NT2/D1 (cell line): ENCODE data around the gene INAFM1.
"Not testable (repeated sequence)": the region's sequence is repeated elsewhere in the genome, so short reads cannot be mapped to it uniquely, and the experiment has no call there.

Source experiments
- DNase-seq: peaks from one replicate; pipeline ENCODE4 v3.0.0-alpha.2; 2011; ENCODE audit warnings: low read depth, low spot score
- H3K27me3 ChIP-seq: 2 replicates; pipeline ENCODE4 v1.6.0; 2011; ENCODE audit warnings: mild to moderate bottlenecking; ENCODE audit not compliant: insufficient read length, insufficient read depth
- H3K36me3 ChIP-seq: 2 replicates; pipeline ENCODE4 v1.6.1; 2011; ENCODE audit warnings: mild to moderate bottlenecking, low read length, mixed read lengths; ENCODE audit not compliant: insufficient read depth, insufficient read length
- H3K4me1 ChIP-seq: 2 replicates; pipeline ENCODE4 v1.5.1; 2011; ENCODE audit not compliant: insufficient read depth, insufficient read length
- H3K4me3 ChIP-seq: 2 replicates; pipeline ENCODE4 v1.5.1; 2011; ENCODE audit warnings: low read depth; ENCODE audit not compliant: insufficient read length
- H3K9ac ChIP-seq: 2 replicates; pipeline ENCODE4 v1.6.0; 2011; ENCODE audit warnings: low read depth; ENCODE audit not compliant: insufficient read length
- H3K9me3 ChIP-seq: 2 replicates; pipeline ENCODE4 v1.5.1; 2011; ENCODE audit warnings: mild to moderate bottlenecking, low read length; ENCODE audit not compliant: insufficient read depth
- SUZ12 ChIP-seq: IDR thresholded peaks from 2 replicates; pipeline ENCODE4 v1.6.1; 2011; ENCODE audit not compliant: insufficient read length, insufficient read depth; ENCODE audit errors: extremely low read depth
- YY1 ChIP-seq: IDR thresholded peaks from 2 replicates; pipeline ENCODE4 v1.6.1; 2011; ENCODE audit not compliant: insufficient read length, insufficient read depth
- ZNF274 ChIP-seq: IDR thresholded peaks from 2 replicates; pipeline ENCODE4 v1.6.1; 2011; ENCODE audit warnings: mild to moderate bottlenecking, low read depth, low read length

The INAFM1 gene

GRCh38 chr19:47247308-47247990, 27.2 kb upstream of the INAFM1 start:
- Histone ChIP-seq H3K4me3 (no peak overlapping the region), H3K36me3 (no peaks in the 10 kb centered on the region), H3K9me3 (no peaks in the 10 kb centered on the region), H3K27me3 (peaks cover under 1% of the 10 kb centered on the region), H3K9ac (no peak overlapping the region), H3K4me1 (no peaks in the 10 kb centered on the region)
- TF ChIP-seq ZNF274 (no peak), YY1 (no peak), SUZ12 (no peak)
- DNase-seq, result no peak

- not testable (repeated sequence) for DNase-seq, H3K9me3 ChIP-seq, H3K36me3 ChIP-seq, H3K4me3 ChIP-seq, H3K27me3 ChIP-seq, H3K4me1 ChIP-seq, H3K9ac ChIP-seq
These were observed 21.7 kb upstream of the INAFM1 start for GRCh38 chr19:47253016-47253415.

DNA sequence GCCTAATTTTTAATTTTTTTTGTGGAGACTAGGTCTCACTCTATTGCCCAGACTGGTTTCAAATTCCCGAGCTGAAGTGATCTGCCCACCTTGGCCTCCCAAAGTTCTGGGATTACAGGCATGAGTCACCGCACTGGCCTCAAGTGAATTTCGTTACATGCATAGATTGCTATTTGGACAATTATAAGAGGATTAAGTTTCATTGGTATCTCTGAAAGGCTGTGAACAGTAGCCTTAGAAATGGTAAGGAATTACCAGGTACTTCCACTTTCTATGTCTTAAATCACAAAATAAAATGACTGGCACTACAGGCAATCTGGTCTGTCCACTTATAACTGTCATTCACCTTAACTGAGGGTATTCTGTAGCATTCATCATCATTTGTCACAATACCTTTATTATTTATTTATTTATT, 21.2 kb upstream of the INAFM1 start:
- peaks cover 4% of the 10 kb centered on the region for H3K4me1 ChIP-seq
- peaks cover 4% of the 10 kb centered on the region for H3K36me3 ChIP-seq
- no peak overlapping the region for H3K4me3 ChIP-seq
- no peak for TF ChIP-seq YY1
- no peak for TF ChIP-seq SUZ12
- TF ChIP-seq ZNF274, result no peak
- H3K9ac ChIP-seq, result no peak overlapping the region
- no peak for DNase-seq
- H3K9me3 ChIP-seq, result no peaks in the 10 kb centered on the region
- no peaks in the 10 kb centered on the region for H3K27me3 ChIP-seq

GRCh38 chr19:47253970-47254369, 20.7 kb upstream of the INAFM1 start:
- peaks cover 7% of the 10 kb centered on the region for H3K4me1 ChIP-seq
- H3K36me3 ChIP-seq, result peaks cover 9% of the 10 kb centered on the region
- H3K9me3 ChIP-seq, result no peaks in the 10 kb centered on the region
- H3K27me3 ChIP-seq, result no peaks in the 10 kb centered on the region
- no peak overlapping the region for H3K4me3 ChIP-seq
- H3K9ac ChIP-seq, result no peak overlapping the region
- TF ChIP-seq SUZ12, result no peak
- no peak for TF ChIP-seq ZNF274
- no peak for TF ChIP-seq YY1
- DNase-seq, result no peak

GRCh38 chr19:47255879-47256692, 18.6 kb upstream of the INAFM1 start, which contains the start of gene CCDC9:
Gene CCDC9, plus strand, starts transcription at chr19:47256525. Its CDS starts 1,876 bp downstream, at chr19:47258401.
- Histone ChIP-seq H3K4me1 (peaks cover 16% of the 10 kb centered on the region), H3K9me3 (no peaks in the 10 kb centered on the region), H3K27me3 (no peaks in the 10 kb centered on the region), H3K36me3 (peaks cover 30% of the 10 kb centered on the region), H3K9ac (peak within 1 kb of the TSS; percentile 86), H3K4me3 (peak within 1 kb of the TSS; percentile 76)
- peak; percentile 88 for DNase-seq
- TF ChIP-seq ZNF274 (no peak), SUZ12 (no peak)

DNA sequence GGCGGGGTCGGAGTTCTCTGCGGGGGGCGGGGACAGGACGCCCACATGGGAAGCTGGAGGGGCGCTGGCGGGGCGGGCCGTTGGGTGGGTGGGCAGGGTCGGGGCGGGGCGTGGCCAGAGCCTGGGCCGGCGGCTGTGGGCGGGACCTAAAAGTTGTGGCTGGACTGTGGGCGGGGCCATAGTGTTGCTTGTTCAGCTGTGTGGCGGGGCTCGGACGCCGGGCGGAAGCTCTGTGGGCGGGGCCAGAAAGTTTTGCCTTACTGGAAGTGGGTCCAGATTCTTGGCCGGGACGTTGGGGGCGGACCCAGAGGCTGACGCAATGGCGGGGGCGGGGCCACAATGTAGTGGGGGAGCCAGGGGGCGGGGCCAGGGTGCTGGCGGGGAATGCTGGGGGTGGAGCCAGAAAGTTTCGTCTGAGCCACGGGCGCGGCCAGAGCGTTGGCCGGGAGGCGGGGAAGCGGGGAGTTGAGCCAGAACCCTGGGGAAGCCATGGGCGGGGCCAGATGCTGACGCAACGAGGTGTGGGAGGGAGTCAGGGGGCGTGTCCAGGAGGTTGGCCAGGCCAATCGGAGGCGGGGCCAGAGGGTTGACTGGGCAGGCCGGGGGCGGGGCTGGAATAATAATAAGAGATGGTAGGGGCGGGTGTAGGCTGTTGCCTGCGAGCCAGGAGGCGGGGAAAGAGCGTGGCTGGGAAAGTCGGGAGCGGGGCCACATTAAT, 17.8 kb upstream of the INAFM1 start:
- TF ChIP-seq YY1, result no peak
- TF ChIP-seq ZNF274, result no peak
- no peak for TF ChIP-seq SUZ12
- peaks cover 33% of the 10 kb centered on the region for H3K36me3 ChIP-seq
- peak overlapping the region; percentile 76 for H3K4me3 ChIP-seq
- DNase-seq, result peak; percentile 93
- no peaks in the 10 kb centered on the region for H3K9me3 ChIP-seq
- H3K4me1 ChIP-seq, result peaks cover 16% of the 10 kb centered on the region
- no peak overlapping the region for H3K9ac ChIP-seq
- no peaks in the 10 kb centered on the region for H3K27me3 ChIP-seq
